Measurements from ENCODE around the gene LRRC43.

LRRC43 gene

DNA sequence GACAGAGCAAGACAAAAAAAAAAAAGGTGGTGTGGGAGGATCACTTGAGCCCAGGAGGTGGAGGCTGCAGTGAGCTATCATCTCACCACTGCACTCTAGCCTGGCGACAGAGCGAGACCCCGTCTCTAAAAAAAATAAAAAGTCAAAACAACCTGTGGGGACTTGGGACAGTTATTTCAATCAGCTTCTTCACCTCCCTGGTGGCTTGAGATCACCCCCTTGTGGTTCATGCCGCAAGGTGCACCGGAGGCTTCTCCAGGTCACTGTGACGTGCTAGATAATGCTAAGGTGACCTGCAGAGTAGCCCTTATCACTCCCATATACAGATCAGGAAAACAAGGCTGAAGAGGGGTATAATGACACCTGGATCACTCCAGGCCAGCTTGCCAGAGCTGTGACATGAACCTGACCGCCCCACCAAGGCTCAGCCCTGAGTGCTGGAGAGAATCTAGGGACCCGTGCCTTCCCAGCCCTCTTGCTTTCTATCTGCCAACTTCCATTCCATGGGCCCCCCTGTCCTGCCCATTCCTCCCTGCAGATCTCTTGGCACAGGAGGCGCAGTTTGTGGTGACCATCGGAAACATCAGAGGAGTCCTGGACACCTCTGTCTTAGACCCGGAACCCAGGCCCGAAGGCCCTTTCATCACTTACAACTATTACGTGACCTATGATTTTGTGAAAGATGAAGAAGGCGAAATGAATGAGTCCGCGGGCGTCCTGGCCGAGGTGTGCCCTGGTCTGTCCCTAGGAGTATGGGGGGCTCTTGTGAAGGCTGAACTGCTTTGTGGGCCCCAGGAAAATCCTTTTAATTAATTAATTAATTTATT, 8.1 kb downstream of the LRRC43 start:
- peak; percentile 75 for DNase-seq (ENCODE audit: low read depth)
- TF ChIP-seq, protein P1, sequence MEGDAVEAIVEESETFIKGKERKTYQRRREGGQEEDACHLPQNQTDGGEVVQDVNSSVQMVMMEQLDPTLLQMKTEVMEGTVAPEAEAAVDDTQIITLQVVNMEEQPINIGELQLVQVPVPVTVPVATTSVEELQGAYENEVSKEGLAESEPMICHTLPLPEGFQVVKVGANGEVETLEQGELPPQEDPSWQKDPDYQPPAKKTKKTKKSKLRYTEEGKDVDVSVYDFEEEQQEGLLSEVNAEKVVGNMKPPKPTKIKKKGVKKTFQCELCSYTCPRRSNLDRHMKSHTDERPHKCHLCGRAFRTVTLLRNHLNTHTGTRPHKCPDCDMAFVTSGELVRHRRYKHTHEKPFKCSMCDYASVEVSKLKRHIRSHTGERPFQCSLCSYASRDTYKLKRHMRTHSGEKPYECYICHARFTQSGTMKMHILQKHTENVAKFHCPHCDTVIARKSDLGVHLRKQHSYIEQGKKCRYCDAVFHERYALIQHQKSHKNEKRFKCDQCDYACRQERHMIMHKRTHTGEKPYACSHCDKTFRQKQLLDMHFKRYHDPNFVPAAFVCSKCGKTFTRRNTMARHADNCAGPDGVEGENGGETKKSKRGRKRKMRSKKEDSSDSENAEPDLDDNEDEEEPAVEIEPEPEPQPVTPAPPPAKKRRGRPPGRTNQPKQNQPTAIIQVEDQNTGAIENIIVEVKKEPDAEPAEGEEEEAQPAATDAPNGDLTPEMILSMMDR (IDR thresholded peaks at IDR 0.05; ENCODE audit: insufficient read depth, low read depth, low read length, missing control alignments), result peak; percentile 93
- H3K4me3 ChIP-seq (ENCODE audit: low read length), result no peak overlapping the region

DNA sequence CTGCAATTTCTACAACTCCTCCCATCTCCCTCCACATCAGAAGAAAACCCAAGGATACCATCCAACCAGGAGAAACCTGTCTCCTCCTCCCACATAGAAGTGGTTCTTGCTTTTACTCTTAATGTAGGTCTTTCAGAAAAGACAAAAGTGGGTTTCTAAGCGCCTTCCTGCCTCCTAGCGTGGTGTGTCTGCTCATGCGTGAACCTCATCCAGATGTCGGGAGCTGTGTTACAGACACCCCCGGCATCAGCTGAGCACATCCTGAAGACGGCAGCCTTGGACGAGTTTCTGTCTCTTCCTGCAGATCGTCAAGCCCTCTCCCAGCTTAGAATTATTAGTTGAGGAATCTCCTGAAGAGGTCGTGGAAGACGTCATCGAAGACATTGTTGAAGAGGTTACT, 9.5 kb downstream of the LRRC43 start:
- no peak for DNase-seq (ENCODE audit: low read depth)
- TF ChIP-seq, protein P1 (IDR thresholded peaks at IDR 0.05; ENCODE audit: insufficient read depth, low read depth, low read length, missing control alignments), result no peak
- H3K4me3 ChIP-seq (ENCODE audit: low read length), result no peak overlapping the region

DNA sequence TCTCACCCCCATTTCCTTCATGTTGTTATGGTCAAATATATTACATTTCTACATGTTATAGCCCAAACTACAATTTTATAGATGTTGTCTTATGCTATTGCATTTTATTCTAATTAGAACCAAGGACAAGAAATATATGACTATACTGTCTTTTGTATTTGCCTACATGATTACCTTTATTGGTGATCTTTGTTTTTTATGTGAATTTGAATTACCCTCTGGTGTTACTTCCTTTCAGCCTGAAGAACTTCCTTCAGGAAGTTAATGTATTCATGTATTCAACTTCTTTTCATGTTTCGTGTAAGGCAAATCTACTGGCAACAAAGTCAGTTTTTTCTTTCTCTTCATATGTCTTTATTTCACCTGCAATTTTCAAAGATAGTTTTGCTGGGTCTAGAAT, 11.9 kb downstream of the LRRC43 start:
- H3K4me3 ChIP-seq (ENCODE audit: low read length), result no peak overlapping the region
- no peak for DNase-seq (ENCODE audit: low read depth)
- TF ChIP-seq, protein P1 (IDR thresholded peaks at IDR 0.05; ENCODE audit: insufficient read depth, low read depth, low read length, missing control alignments), result no peak

DNA sequence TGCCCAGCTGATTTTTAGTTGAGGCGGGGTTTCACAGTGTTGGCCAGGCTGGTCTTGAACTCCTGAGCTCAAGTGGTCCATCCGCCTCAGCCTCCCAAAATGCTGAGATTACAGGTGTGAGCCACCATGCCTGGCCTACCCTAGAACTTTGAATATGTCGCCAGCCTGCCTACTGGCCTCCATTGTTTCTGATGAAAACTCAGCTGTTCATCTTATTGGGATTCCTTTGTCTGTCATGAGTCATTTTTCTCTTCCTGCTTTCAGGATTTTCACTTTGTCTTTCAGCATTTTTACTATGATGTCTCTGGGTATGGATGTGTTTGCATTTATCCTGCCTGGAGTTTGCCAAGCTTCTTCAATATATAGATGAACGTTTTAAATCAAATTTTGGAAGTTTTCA, 12.5 kb downstream of the LRRC43 start:
- TF ChIP-seq, protein P1 (IDR thresholded peaks at IDR 0.05; ENCODE audit: insufficient read depth, low read depth, low read length, missing control alignments), result no peak
- H3K4me3 ChIP-seq (ENCODE audit: low read length), result no peak overlapping the region
- DNase-seq (ENCODE audit: low read depth), result no peak

DNA sequence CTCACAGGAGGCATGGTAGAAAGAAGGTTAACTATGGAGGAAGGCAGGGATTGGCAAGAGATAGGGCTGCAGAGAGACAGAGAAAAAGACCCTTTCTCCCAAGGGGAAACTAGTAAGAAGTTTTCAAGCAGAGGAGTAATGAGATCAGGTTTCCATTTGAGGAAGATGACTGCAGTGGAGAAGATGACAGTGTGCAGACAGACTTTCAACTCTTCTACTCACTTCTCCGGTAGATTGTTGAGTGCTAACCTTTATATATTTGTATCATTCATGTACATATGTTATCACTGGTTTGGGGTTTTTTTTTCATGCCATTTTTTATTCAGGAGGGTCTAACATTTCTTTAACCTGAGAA, 14.7 kb downstream of the LRRC43 start:
- no peak overlapping the region for H3K4me3 ChIP-seq (ENCODE audit: low read length)
- no peak for DNase-seq (ENCODE audit: low read depth)
- TF ChIP-seq, protein P1 (IDR thresholded peaks at IDR 0.05; ENCODE audit: insufficient read depth, low read depth, low read length, missing control alignments), result no peak

DNA sequence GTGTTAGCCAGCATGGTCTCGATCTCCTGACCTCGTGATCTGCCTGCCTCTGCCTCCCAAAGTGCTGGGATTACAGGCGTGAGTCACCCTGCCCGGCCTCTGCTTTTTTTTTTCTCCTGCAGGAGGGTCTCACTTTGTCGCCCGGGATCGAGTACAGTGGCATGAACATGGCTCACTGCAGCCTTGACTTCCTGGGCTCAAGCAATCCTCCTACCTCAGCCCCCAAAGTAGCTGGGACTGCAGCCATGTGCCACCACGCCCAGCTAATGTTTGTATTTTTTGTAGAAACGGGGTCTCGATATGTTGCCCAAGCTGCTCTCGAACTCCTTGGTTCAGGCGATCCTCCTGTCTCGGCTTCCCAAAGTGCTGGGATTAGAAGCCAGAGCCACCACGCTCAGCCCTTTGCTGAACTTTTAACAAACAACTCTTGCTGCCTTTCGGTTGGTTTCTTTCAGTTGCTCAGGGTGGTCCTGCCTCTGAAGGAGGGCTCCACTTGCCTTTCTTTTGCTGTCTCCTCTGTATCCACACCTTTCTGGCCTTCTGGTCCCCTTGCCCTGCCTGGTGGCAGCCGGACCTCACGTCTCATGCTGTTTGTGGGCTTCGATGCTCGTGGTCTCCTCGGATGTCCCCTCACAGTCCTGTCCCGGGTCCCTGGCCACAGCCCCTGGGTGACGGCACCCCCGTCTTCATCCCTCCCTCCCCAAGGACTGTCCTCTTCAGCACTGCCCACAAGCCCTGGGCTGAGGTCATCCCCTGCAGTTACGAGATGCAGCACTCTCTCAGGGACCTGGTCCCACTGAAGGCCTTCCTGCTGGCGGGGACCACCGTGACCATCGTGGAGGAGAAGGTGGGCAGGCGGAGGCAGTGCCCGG, 16.8 kb downstream of the LRRC43 start:
- no peak for DNase-seq (ENCODE audit: low read depth)
- TF ChIP-seq, protein P1 (IDR thresholded peaks at IDR 0.05; ENCODE audit: insufficient read depth, low read depth, low read length, missing control alignments), result no peak
- H3K4me3 ChIP-seq (ENCODE audit: low read length), result no peak overlapping the region

Data from epithelial cell of esophagus (primary cell).